SK-N-SH treated with all-trans-retinoic acid at 6 μM for 48 hours (cell line): ENCODE data around the gene ZGPAT.

Experiments used
- ARNTL ChIP-seq: fragments of 450-650 bp; formaldehyde crosslinking; IDR thresholded peaks from 2 replicates; pipeline ENCODE4 v1.5.0; 2020; ENCODE audit warnings: low read depth, mild to moderate bottlenecking, moderate library complexity, borderline replicate concordance
- BACH2 ChIP-seq: fragments of 250-450 bp; sonication (Bioruptor Pico); IDR thresholded peaks from 2 replicates; pipeline ENCODE4 v1.9.0; 2021; ENCODE audit warnings: mild to moderate bottlenecking, borderline replicate concordance
- GLIS3 ChIP-seq: fragments of 250-450 bp; sonication (Bioruptor Pico); IDR thresholded peaks from 2 replicates; pipeline ENCODE4 v1.5.0; 2020; ENCODE audit warnings: mild to moderate bottlenecking, moderate library complexity
- RARB ChIP-seq: fragments of 250-450 bp; sonication (Bioruptor Pico); IDR thresholded peaks from 2 replicates; pipeline ENCODE4 v1.8.0; 2021; ENCODE audit warnings: mild to moderate bottlenecking, moderate library complexity
- TOX ChIP-seq: fragments of 250-450 bp; sonication (Bioruptor Pico); IDR thresholded peaks from 2 replicates; pipeline ENCODE4 v1.8.0; 2021; ENCODE audit warnings: mild to moderate bottlenecking, moderate library complexity, borderline replicate concordance
- ZFP3 ChIP-seq: fragments of 250-450 bp; sonication (Bioruptor Pico); IDR thresholded peaks from 2 replicates; pipeline ENCODE4 v1.5.0; 2020; ENCODE audit warnings: mild to moderate bottlenecking, moderate library complexity
- ZFP30 ChIP-seq: fragments of 450-650 bp; formaldehyde crosslinking; IDR thresholded peaks from 2 replicates; pipeline ENCODE4 v1.5.0; 2022; ENCODE audit warnings: mild to moderate bottlenecking, moderate library complexity
- ZNF565 ChIP-seq: fragments of 450-650 bp; formaldehyde crosslinking; conservative IDR thresholded peaks from 2 replicates; pipeline ENCODE4 v1.5.0; 2020; ENCODE audit warnings: low read depth, mild to moderate bottlenecking, moderate library complexity
- ZNF70 ChIP-seq: fragments of 450-650 bp; formaldehyde crosslinking; IDR thresholded peaks from 2 replicates; pipeline ENCODE4 v1.5.0; 2020; ENCODE audit warnings: mild to moderate bottlenecking, moderate library complexity
- TF ChIP-seq, protein P1 (sequence below): fragments of 250-450 bp; sonication (Bioruptor Pico); IDR thresholded peaks from 2 replicates; pipeline ENCODE4 v1.5.1; 2020; ENCODE audit warnings: low read depth, mild to moderate bottlenecking, moderate library complexity
- TF ChIP-seq, protein P2 (sequence below): fragments of 250-450 bp; sonication (Bioruptor Pico); IDR thresholded peaks from 2 replicates; pipeline ENCODE4 v1.8.0; 2020; ENCODE audit warnings: mild to moderate bottlenecking, moderate library complexity, borderline replicate concordance

DNA sequence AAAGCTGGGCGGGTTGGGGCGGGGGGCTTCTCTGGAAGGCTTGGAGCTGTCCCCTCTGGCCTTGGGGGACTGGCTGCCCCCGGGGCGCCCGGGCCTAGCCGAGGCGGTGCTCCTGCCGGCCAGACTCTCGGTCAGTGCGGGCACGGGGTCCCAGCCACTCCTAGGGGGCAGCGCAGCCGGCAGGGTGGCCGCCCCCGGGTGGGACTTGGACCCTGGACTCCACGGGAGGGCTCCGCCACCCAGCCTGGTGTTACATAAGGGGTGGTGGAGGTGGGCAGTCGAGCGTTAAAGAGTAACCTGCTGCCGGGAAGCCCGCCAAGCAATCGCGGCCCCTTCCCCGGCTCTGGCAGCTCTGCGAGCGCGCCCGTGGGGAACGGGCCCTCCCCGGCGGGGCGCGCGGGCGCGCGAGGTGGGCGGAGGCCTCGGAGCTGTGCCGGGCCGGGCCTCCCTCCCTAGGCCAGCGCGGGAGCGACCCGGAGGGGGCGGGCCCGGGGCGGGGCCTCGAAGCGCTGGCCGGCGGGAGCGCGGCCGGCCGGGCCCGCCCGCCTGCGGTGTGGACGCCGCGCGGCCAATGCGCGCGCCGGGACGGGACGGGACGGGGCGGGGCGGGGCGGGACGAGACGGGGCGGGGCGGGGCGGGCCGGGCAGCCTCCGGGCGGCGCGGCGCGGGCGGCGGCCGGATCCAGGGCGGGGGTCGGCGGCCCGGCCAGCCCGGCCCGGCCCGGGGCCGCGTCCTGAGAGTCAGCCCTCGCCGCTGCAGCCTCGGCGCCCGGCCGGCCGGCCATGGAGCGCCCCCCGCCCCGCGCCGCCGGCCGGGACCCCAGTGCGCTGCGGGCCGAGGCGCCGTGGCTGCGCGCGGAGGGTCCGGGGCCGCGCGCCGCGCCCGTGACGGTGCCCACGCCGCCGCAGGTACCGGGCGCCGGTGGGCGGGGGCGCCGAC, 31.6 kb downstream of the ZGPAT start, which contains the start of gene SLC2A4RG:
- TF ChIP-seq GLIS3 (no peak), ARNTL (CRISPR knock-in tag) (no peak), TOX (CRISPR knock-in tag) (no peak), ZNF565 (CRISPR knock-in tag) (no peak), ZFP3 (CRISPR knock-in tag) (no peak), RARB (CRISPR knock-in tag) (no peak), ZFP30 (CRISPR knock-in tag) (no peak), ZNF70 (CRISPR knock-in tag) (no peak), BACH2 (CRISPR knock-in tag) (no peak)
- TF ChIP-seq, protein P1, sequence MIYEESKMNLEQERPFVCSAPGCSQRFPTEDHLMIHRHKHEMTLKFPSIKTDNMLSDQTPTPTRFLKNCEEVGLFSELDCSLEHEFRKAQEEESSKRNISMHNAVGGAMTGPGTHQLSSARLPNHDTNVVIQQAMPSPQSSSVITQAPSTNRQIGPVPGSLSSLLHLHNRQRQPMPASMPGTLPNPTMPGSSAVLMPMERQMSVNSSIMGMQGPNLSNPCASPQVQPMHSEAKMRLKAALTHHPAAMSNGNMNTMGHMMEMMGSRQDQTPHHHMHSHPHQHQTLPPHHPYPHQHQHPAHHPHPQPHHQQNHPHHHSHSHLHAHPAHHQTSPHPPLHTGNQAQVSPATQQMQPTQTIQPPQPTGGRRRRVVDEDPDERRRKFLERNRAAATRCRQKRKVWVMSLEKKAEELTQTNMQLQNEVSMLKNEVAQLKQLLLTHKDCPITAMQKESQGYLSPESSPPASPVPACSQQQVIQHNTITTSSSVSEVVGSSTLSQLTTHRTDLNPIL (CRISPR knock-in tag) = no peak
- TF ChIP-seq, protein P2, sequence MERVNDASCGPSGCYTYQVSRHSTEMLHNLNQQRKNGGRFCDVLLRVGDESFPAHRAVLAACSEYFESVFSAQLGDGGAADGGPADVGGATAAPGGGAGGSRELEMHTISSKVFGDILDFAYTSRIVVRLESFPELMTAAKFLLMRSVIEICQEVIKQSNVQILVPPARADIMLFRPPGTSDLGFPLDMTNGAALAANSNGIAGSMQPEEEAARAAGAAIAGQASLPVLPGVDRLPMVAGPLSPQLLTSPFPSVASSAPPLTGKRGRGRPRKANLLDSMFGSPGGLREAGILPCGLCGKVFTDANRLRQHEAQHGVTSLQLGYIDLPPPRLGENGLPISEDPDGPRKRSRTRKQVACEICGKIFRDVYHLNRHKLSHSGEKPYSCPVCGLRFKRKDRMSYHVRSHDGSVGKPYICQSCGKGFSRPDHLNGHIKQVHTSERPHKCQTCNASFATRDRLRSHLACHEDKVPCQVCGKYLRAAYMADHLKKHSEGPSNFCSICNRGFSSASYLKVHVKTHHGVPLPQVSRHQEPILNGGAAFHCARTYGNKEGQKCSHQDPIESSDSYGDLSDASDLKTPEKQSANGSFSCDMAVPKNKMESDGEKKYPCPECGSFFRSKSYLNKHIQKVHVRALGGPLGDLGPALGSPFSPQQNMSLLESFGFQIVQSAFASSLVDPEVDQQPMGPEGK (CRISPR knock-in tag) = no peak
